Heart left ventricle (tissue), 16 donors: ENCODE data around the gene ARHGEF37. TPM values are rescaled to one million over a fixed set of nuclear protein-coding genes. Genes with fewer than 3 reads are reported as not detected.
A peak's percentile ranks its signal among the peaks of the same experiment; 100 is the strongest.

Experiments
- ATAC-seq, 4 donors: fragments of 200-7000 bp; cut with Tn5 transposase; one replicate each; pipeline ENCODE4 v1.9.1; 2020 to 2022; ENCODE audit warnings: moderate library complexity in 4 of 4, mild to moderate bottlenecking in 3 of 4, moderate number of reproducible peaks in 1 of 4
- DNase-seq, 5 donors: peaks; one replicate each; pipeline ENCODE4 v3.0.0-alpha.2; 2020
- H3K27ac ChIP-seq, 12 donors: fragments of 200-600 bp; sonication (generic) in 4 of 12; one replicate each; pipeline versions ENCODE4 v1.5.0 to v1.8.0; 2016 to 2022; ENCODE audit warnings: mild to moderate bottlenecking in 2 of 12
- H3K27me3 ChIP-seq, 9 donors: fragments of 200-600 bp; sonication (generic) in 2 of 9; one replicate each; pipeline versions ENCODE4 v1.5.1 to v1.8.0; 2016 to 2022; ENCODE audit warnings: mild to moderate bottlenecking in 3 of 9
- H3K36me3 ChIP-seq, 9 donors: fragments of 200-600 bp; sonication (generic) in 2 of 9; one replicate each; pipeline versions ENCODE4 v1.5.0 to v1.8.0; 2018 to 2022; ENCODE audit warnings: mild to moderate bottlenecking in 2 of 9
- H3K4me1 ChIP-seq, 12 donors: fragments of 200-600 bp; sonication (generic) in 4 of 12; one replicate each; pipeline versions ENCODE4 v1.5.0 to v1.8.0; 2016 to 2022; ENCODE audit warnings: mild to moderate bottlenecking in 3 of 12
- H3K4me3 ChIP-seq, 12 donors: fragments of 200-600 bp; sonication (generic) in 4 of 12; one replicate each; pipeline versions ENCODE4 v1.5.0 to v1.8.0; 2017 to 2022; ENCODE audit warnings: mild to moderate bottlenecking in 9 of 12, moderate library complexity in 4 of 12
- H3K9me3 ChIP-seq, 12 donors: fragments of 200-600 bp; sonication (generic) in 4 of 12; one replicate each; pipeline versions ENCODE4 v1.5.0 to v1.8.0; 2016 to 2022; ENCODE audit warnings: mild to moderate bottlenecking in 1 of 12
- CTCF ChIP-seq, 12 donors: fragments of 200-600 bp; sonication (generic) in 4 of 12; IDR thresholded peaks; one replicate each; pipeline versions ENCODE4 v1.5.0 to v1.8.0; 2018 to 2022; ENCODE audit warnings: antibody characterized with exemption in 12 of 12, mild to moderate bottlenecking in 5 of 12
- POLR2A ChIP-seq, 2 donors: fragments of 450-650 bp; IDR thresholded peaks; one replicate each; pipeline ENCODE4 v1.6.1; 2017; ENCODE audit warnings: antibody characterized with exemption in 2 of 2, mild to moderate bottlenecking in 2 of 2, moderate library complexity in 2 of 2
- WGBS, 4 donors: extraction: QIAGEN DNeasy Blood & Tissue Kit in 2 of 4; methylation state at CpG; one replicate each; pipeline versions ENCODE4 v1.1.5 to v1.1.7; 2013 to 2018; 5-methylcytosine and 5-hydroxymethylcytosine counted together
- intact Hi-C, 10 donors: fragments of 100-400 bp; cut with DNase I; formaldehyde crosslinking; loops; one replicate each; pipeline versions ENCODE4 v1.11.1 to v1.14.2; 2022
- polyA plus RNA-seq, 2 donors: library from polyadenylated mRNA; stranded (reverse); fragments of 200-250 nt; gene quantifications; one replicate each; pipeline ENCODE4 v1.2.3, GENCODE V29; 2013
- total RNA-seq, 9 donors: library from RNA; depleted of rRNA in 2 of 9; stranded (reverse); fragments of >200 nt in 2 of 9; fragmentation: NEBNext Ultra II Directional in 3 of 9; extraction: Animal tissue kit (Norgen Biotek cat#: 25700) in 3 of 9; gene quantifications; one replicate each; pipeline versions ENCODE4 v1.1.0 to v1.2.4, GENCODE V29; 2016 to 2023
- donor health status: ischemic (EF 13 %, LVEDD 7.1; RV severe dilation, severe dysfunction).
- donor health status: healthy with polysubstance abuse.
- donor health status: DM: no; HTN: yes; CAD: no.
- donor health status: DM: no; HTN: no; CAD: no.
- donor health status: ischemic (EF 25% LVEDD 6.9; RV normal size, moderate dysfunction).
- donor health status: ischemic (EF 25% LVEDD 5.7; RV mildly dilated, moderate dysfunction).
- donor health status: healthy.
- donor health status: DM: yes; HTN: yes; CAD: no.
- donor health status: ischemic (EF 35%, LVEDD 5.7; RV mildly dilated, moderate dysfunction).
- donor health status: nonischemic (EF 11% LVEDD 7.7; RV severe dilation, severe dysfunction).
- donor health status: DM: yes; HTN: yes; CAD: no.
- donor health status: PGD.
- donor health status: ischemic (EF 29% LVEDD 5.4; RV normal size, mild dysfunction).
- donor health status: nonischemic (EF 23%, LVEDD 6.1; RV moderate dilation, normal function).

ARHGEF37 gene
- total and polyA plus RNA-seq, 11 donors, result 8.1 to 28.5 (median 17.9) TPM

- Histone ChIP-seq H3K27ac (no peak overlapping the region), H3K4me1 (peaks cover 0 to 7% (median 2%) of the 10 kb centered on the region in 12 donors), H3K36me3 (peaks cover 0 to 98% (median 70%) of the 10 kb centered on the region in 9 donors), H3K4me3 (no peak overlapping the region), H3K9me3 (no peaks in the 10 kb centered on the region), H3K27me3 (no peaks in the 10 kb centered on the region)
- ATAC-seq (no peak), DNase-seq (no peak)
- 66 to 73% (median 71%) methylated on average over 3 of the region's 3 CpGs for WGBS, 4 donors
- TF ChIP-seq CTCF (IDR thresholded peaks at IDR 0.05) (no peak), POLR2A (IDR thresholded peaks at IDR 0.05) (no peak)
- intact Hi-C loops, result no loop called here
These were observed 42.2 kb downstream of the ARHGEF37 start for GRCh38 chr5:149623473-149623872.

DNA sequence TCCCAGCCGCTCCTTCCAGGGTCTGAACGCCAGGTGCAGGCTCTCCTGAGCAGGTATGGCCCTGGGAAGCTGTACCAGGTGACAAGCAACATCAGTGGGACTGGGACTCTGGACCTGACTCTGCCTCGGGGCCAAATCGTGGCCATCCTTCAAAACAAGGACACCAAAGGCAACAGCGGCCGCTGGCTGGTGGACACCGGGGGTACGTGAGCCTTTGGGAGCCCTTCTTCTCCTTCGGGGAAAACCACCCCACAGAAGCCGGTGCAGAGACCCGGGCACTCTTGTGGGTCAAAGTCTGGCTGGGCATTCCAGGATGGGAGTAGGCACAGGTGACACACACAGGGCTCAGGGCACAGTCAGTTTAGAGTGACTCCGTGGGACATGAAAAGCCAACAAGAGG, 45.8 kb downstream of the ARHGEF37 start:
- Histone ChIP-seq H3K9me3 (no peaks in the 10 kb centered on the region), H3K27me3 (no peaks in the 10 kb centered on the region), H3K4me1 (peaks cover 0 to 5% (median 3%) of the 10 kb centered on the region in 12 donors), H3K36me3 (peaks cover 0 to 85% (median 50%) of the 10 kb centered on the region in 9 donors), H3K27ac (no peak overlapping the region), H3K4me3 (no peak overlapping the region)
- intact Hi-C loops, result no loop called here
- TF ChIP-seq POLR2A (IDR thresholded peaks at IDR 0.05) (no peak), CTCF (IDR thresholded peaks at IDR 0.05) (no peak)
- no peak for ATAC-seq
- no peak for DNase-seq
- WGBS, 4 donors, result 92 to 96% (median 93%) methylated on average over 11 to 12 of the region's 12 CpGs

- Histone ChIP-seq H3K4me3 (no peak overlapping the region), H3K36me3 (peaks cover 0 to 73% (median 39%) of the 10 kb centered on the region in 9 donors), H3K9me3 (no peaks in the 10 kb centered on the region), H3K4me1 (peaks cover 0 to 15% (median 10%) of the 10 kb centered on the region in 12 donors), H3K27ac (no peak overlapping the region), H3K27me3 (no peaks in the 10 kb centered on the region)
- intact Hi-C loops, result no loop called here
- no peak for DNase-seq
- peak in 1 of 4 donors; percentile 32 for ATAC-seq
- WGBS, 4 donors, result 58 to 75% (median 71%) methylated on average over 4 to 6 of the region's 6 CpGs
- TF ChIP-seq POLR2A (IDR thresholded peaks at IDR 0.05), result no peak
These were observed 46.9 kb downstream of the ARHGEF37 start for GRCh38 chr5:149628221-149628620.

- peaks cover 0 to 66% (median 32%) of the 10 kb centered on the region in 9 donors for H3K36me3 ChIP-seq
- no peak overlapping the region for H3K4me3 ChIP-seq
- ATAC-seq, result no peak
- WGBS, 4 donors, result 82 to 93% (median 89%) methylated on average over 4 to 5 of the region's 5 CpGs
- no peak overlapping the region for H3K27ac ChIP-seq
- TF ChIP-seq POLR2A (IDR thresholded peaks at IDR 0.05), result no peak
- TF ChIP-seq CTCF (IDR thresholded peaks at IDR 0.05), result no peak
- no peaks in the 10 kb centered on the region for H3K9me3 ChIP-seq
- no peaks in the 10 kb centered on the region for H3K27me3 ChIP-seq
- intact Hi-C loops, result no loop called here
- DNase-seq, result no peak
- peaks cover 0 to 15% (median 10%) of the 10 kb centered on the region in 12 donors for H3K4me1 ChIP-seq
These were observed 47.6 kb downstream of the ARHGEF37 start for GRCh38 chr5:149628846-149629388.

GRCh38 chr5:149629421-149629820, 48.1 kb downstream of the ARHGEF37 start:
- no peak for DNase-seq
- Histone ChIP-seq H3K9me3 (no peaks in the 10 kb centered on the region), H3K27me3 (no peaks in the 10 kb centered on the region), H3K36me3 (peaks cover 0 to 61% (median 27%) of the 10 kb centered on the region in 9 donors), H3K4me1 (peaks cover 0 to 15% (median 10%) of the 10 kb centered on the region in 12 donors), H3K27ac (no peak overlapping the region), H3K4me3 (no peak overlapping the region)
- no peak for ATAC-seq
- TF ChIP-seq POLR2A (IDR thresholded peaks at IDR 0.05), result no peak
- no peak for TF ChIP-seq CTCF (IDR thresholded peaks at IDR 0.05)
- WGBS, 4 donors, result 94 to 99% (median 96%) methylated on average over 5 of the region's 5 CpGs
- intact Hi-C loops, result no loop called here
